Upper lobe of right lung (tissue), 1 donor: ENCODE data around the gene MPDZ. TPM values are rescaled to one million over a fixed set of nuclear protein-coding genes. Genes with fewer than 3 reads are reported as not detected.

Experiments used
- ATAC-seq: fragments of 200-7000 bp; cut with Tn5 transposase; one replicate; pipeline ENCODE4 v1.9.1; 2020; ENCODE audit warnings: mild to moderate bottlenecking, moderate library complexity
- DNase-seq: peaks from one replicate; pipeline ENCODE4 v3.0.0-alpha.2; 2020
- H3K27ac ChIP-seq: fragments of 200-600 bp; one replicate; pipeline ENCODE4 v1.8.0; 2022
- H3K27me3 ChIP-seq: fragments of 200-600 bp; one replicate; pipeline ENCODE4 v1.8.0; 2022; ENCODE audit warnings: mild to moderate bottlenecking
- H3K36me3 ChIP-seq: fragments of 200-600 bp; one replicate; pipeline ENCODE4 v1.8.0; 2022
- H3K4me1 ChIP-seq: fragments of 200-600 bp; one replicate; pipeline ENCODE4 v1.8.0; 2022
- H3K4me3 ChIP-seq: fragments of 200-600 bp; one replicate; pipeline ENCODE4 v1.8.0; 2022; ENCODE audit warnings: mild to moderate bottlenecking
- H3K9me3 ChIP-seq: fragments of 200-600 bp; one replicate; pipeline ENCODE4 v1.8.0; 2022
- CTCF ChIP-seq: fragments of 200-600 bp; IDR thresholded peaks from one replicate; pipeline ENCODE4 v1.8.0; 2022; ENCODE audit warnings: antibody characterized with exemption
- intact Hi-C: fragments of 100-400 bp; cut with DNase I; formaldehyde crosslinking; loops from one replicate; pipeline ENCODE4 v1.11.0; 2022
- total RNA-seq: library from RNA; stranded (reverse); fragmentation: NEBNext Ultra II Directional; extraction: Animal tissue kit (Norgen Biotek cat#: 25700); gene quantifications from one replicate; pipeline ENCODE4 v1.2.1, GENCODE V29; 2021
- donor health status: DM: no; HTN: yes; CAD: no; lungs with severe emphysema.

MPDZ gene
- total RNA-seq, 1 donor from 2014 or later, result 37.8 TPM

DNA sequence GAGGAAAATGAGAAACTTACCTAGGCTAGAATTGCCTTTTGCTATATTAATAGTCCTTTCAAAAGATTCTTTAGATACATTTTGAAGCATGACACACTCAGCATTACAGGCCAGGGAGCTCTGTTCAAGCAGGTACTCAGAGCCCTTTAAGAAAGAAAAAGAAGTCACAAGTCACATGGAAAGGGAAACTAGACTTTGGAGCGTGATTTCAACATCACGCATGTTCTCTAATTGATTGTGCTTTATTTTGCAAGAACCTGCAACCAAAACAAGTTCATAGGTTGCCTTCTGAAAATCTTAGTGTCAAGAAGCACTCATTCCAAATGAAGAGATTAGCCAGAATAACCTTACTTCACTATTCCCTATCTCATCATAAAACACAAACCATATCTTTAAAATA, 103.8 kb downstream of the MPDZ start:
- no peak for ATAC-seq
- no peaks in the 10 kb centered on the region for H3K9me3 ChIP-seq
- H3K27ac ChIP-seq, result no peak overlapping the region
- H3K4me1 ChIP-seq, result no peaks in the 10 kb centered on the region
- peaks cover 14% of the 10 kb centered on the region for H3K36me3 ChIP-seq
- no peak overlapping the region for H3K4me3 ChIP-seq
- intact Hi-C loops, result no loop called here
- DNase-seq, result no peak
- TF ChIP-seq CTCF, result no peak
- no peaks in the 10 kb centered on the region for H3K27me3 ChIP-seq

GRCh38 chr9:13174906-13175639, 104.4 kb downstream of the MPDZ start:
- Histone ChIP-seq H3K27me3 (no peaks in the 10 kb centered on the region), H3K4me3 (no peak overlapping the region), H3K36me3 (peaks cover 14% of the 10 kb centered on the region), H3K9me3 (no peaks in the 10 kb centered on the region), H3K4me1 (no peaks in the 10 kb centered on the region), H3K27ac (no peak overlapping the region)
- TF ChIP-seq CTCF, result no peak
- DNase-seq (no peak), ATAC-seq (no peak)
- intact Hi-C loops, result no loop called here

DNA sequence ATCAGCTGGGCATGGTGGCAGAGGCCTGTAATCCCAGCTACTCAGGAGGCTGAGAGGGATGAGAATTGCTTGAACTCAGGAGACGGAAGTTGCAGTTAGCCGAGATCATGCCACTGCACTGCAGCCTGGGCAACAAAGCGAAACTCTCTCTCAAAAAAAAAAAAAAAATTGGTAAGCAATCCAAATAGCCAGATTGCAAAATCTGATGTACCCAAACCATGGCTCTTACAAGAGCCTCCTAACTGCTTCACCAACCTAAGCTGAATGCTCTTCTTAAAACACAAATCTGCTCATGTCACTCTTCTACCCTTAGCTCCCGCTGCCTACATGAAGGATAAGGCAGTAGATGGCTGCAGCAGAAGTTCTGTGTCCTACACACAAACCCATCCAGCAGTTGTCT, 105.9 kb downstream of the MPDZ start:
- DNase-seq, result no peak
- no peak for TF ChIP-seq CTCF
- no peaks in the 10 kb centered on the region for H3K4me1 ChIP-seq
- ATAC-seq, result no peak
- H3K27me3 ChIP-seq, result no peaks in the 10 kb centered on the region
- no peak overlapping the region for H3K27ac ChIP-seq
- no peak overlapping the region for H3K4me3 ChIP-seq
- no peaks in the 10 kb centered on the region for H3K9me3 ChIP-seq
- intact Hi-C loops, result no loop called here
- H3K36me3 ChIP-seq, result peaks cover 14% of the 10 kb centered on the region

- Histone ChIP-seq H3K4me1 (no peaks in the 10 kb centered on the region), H3K27me3 (no peaks in the 10 kb centered on the region), H3K27ac (no peak overlapping the region), H3K4me3 (no peak overlapping the region), H3K36me3 (peaks cover 21% of the 10 kb centered on the region), H3K9me3 (no peaks in the 10 kb centered on the region)
- ATAC-seq (no peak), DNase-seq (no peak)
- TF ChIP-seq CTCF, result no peak
- intact Hi-C loops, result no loop called here
Observed at GRCh38 chr9:13171261-13171660, 108.2 kb downstream of the MPDZ start.

DNA sequence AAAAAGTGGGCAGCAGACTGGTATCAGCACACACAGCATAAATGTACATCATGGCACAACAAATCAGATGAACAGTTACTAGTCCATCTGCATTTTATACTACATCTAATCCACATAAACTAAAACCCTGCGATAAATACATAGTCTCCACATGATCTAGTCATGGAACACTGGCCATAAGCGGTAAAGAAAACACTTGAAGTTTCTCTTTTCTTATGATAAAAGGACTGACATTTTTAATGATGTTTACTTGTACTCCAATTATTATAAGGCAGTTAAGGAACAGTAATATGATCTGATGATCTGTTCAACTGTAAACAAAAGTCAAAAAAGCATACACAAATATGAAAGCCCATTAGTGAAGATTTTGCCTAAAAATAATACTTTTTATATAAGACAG, 112.5 kb downstream of the MPDZ start:
- intact Hi-C loops, result no loop called here
- Histone ChIP-seq H3K4me3 (no peak overlapping the region), H3K4me1 (no peaks in the 10 kb centered on the region), H3K36me3 (peaks cover 6% of the 10 kb centered on the region), H3K27ac (no peak overlapping the region), H3K27me3 (no peaks in the 10 kb centered on the region), H3K9me3 (no peaks in the 10 kb centered on the region)
- ATAC-seq (no peak), DNase-seq (no peak)
- TF ChIP-seq CTCF, result no peak

GRCh38 chr9:13165956-13166355, 113.5 kb downstream of the MPDZ start:
- no peak for DNase-seq
- no peak for TF ChIP-seq CTCF
- Histone ChIP-seq H3K36me3 (peaks cover 6% of the 10 kb centered on the region), H3K4me1 (no peaks in the 10 kb centered on the region), H3K27me3 (no peaks in the 10 kb centered on the region), H3K4me3 (no peak overlapping the region), H3K27ac (no peak overlapping the region), H3K9me3 (no peaks in the 10 kb centered on the region)
- ATAC-seq, result no peak
- intact Hi-C loops, result no loop called here
